Dedifferentiated amniotic fluid mesenchymal stem cell (primary cell): ENCODE measurements around the gene TLE4.
A peak's percentile ranks its signal among the peaks of the same experiment; 100 is the strongest.

ENCODE experiments used
- DNase-seq: peaks from one replicate; pipeline ENCODE4 v3.0.0-alpha.2; 2016; ENCODE audit errors: extremely low spot score

TLE4 gene

DNA sequence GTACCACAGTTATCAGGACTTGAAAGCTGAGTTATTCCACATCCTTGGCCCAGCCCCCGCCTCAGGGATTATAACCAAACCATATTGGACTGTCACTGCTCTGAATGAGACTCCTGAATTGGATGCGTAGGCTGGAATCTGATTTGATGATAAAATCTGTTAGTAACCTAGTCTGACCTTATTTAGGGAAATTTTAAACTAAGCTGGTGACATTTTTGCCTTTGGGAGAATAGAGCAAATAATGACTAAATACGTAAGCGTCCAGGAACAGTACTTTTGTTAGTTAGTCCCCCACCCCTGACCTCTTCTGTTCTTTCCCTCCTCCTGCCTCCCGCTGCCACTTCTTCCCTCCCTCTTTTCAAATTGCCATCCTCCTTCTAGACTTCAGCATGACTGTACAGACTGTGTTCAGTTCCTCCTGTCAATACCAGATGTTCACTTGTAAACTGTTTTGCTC is 92.6 kb downstream of the TLE4 start:
- DNase-seq = no peak

DNA sequence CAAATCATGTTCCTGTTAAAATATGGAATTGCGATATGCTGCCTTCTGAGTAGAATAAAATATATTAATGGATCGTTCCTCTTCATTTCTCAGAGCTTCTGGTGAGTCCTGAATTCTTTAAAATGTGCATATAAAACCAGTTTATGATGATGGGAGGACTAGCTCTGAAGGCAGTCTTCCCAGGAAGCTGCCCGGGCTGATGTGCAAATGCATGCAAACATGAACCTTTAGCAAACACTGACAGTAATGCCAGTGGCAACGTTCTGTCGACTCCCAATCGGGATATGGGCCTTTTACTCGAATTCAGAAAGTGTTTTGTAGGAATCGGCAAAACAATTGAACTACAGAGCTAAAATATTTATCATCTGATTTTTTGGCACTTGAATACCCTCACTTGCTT is 93.6 kb downstream of the TLE4 start:
- no peak for DNase-seq

DNA sequence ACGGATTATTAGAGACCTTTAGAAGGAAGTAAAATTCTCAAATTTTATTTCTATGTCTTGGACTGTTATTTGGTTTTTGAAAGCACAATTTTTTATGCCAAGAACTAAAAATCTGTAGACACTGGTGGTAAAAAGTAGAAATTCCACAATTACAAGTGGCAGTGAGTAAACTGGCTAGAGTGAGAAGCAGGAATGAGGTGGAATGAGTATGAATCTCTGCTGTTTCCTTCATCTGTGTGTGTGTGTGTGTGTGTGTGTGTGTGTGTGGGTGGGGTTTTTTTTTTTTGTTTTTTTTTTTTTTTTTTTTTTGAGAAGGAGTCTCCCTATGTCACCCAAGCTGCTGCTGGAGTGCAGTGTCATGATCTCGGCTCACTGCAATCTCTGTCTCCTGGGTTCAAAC is 94.2 kb downstream of the TLE4 start:
- no peak for DNase-seq

DNA sequence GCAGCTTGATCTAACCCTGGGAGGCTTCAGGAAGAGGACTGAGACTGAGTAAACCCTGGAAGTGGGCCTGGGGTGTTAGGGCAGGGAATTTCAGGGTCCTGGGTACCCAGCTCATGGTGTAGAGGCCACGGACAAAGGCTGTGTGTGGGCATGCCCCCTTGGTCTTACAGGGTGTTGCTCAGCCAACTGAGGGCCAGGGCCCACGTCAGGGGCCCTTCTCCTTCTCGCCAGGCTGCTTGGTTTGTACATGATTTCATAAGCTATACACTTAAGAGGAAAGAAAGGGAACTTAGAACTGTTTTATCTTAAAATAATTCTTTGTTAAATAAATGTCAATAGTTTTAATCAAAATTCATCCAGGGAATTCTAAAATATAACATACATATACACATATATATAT is 95.4 kb downstream of the TLE4 start:
- DNase-seq = no peak

DNA sequence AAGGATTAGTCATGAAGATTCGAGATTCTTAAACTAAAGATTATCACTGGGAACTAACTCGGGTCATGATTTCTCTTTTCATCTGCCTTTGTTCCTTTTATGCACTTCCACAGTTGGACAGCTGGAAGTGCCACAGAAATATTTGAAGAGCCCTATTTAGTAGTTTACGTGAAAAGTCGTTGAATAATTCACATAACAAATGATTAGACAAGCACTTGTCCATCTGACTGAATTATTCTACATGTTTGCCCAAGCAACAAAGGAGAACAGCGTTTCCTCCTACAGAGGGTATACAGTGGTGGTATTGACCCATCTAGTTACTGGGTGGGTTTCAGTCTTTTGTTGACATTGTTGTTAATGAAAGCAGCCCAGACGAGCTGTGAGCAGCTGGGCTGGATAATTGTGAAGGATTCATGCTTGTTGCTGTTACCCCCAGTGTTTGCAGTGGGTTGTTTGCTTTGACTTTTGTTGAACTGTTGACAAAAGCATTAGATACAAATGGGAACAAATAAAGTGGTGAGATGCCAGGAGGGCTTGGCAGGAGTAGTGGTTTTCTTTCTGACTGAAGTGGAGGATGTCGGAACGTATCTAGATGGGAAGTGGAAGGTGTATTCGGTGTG is 96.2 kb downstream of the TLE4 start:
- no peak for DNase-seq

DNA sequence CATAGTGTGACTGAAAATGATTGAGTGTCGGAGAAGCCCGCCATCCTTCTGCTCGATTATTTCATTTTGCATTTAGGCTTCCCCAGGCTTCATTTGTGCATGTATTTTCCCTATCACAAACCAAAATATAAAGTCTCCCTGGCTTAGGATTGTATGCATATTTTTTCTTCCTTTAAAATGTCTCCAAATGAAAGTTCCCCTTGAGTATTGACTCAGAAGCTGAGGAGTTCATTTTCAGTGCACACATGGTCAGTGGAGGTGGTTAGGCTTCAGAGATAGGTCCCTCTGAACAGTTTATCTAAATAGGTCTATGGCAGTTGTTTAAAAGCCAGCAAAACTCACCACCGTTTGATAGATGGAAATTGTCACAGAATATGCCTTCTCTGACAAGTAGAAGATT is 97.2 kb downstream of the TLE4 start:
- DNase-seq = no peak

DNA sequence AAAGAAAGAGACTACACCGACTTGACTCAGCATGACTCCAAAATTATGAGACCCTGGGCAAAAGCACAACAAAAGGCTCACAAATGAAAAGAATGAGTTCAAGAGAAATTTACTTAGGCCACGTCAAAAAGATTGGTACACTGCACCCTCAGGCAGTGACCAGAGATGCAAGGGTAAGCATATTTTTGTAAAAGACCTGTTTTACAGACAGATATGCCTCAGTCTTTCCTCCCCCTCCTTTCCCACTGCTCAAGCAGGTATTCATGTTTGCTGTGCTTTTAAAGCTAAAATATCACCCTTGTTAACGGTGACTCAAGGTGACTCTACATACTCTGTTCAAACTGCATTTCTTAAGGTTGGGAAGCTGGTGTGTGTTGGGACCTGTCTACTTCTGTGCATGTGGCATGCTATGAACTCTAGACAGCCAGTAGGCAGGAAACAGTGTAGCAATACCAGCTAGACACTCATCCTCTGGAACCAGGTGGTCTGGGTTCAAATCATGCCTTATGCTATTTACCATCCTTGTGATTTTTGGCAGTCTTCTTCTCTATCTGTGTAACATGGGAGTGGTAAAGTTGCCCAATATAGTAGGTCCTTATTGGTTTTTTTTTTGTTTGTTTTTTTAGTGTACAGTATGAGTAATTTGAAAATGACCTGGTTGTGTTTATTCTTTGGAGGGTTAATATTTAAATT is 98.7 kb downstream of the TLE4 start:
- no peak for DNase-seq

DNA sequence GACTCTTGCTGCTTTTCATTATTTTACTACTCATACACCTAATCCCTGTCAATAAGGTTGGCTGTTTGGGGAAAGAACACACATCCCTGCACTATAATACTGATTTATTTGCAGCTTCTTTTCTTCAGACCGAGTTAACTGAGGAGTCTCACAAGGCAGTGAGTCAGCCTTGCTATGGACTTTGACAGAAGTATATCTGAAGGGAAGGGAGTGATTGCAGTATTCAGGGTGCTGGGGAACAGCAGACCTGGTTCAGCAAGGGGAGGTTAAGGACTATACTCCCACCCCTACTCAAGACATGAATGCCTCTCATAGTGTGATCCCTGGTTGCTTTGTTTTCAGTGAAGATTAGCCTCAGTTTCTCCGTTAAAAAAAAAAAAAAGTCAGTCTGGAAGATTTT is 99.8 kb downstream of the TLE4 start:
- DNase-seq = no peak

DNA sequence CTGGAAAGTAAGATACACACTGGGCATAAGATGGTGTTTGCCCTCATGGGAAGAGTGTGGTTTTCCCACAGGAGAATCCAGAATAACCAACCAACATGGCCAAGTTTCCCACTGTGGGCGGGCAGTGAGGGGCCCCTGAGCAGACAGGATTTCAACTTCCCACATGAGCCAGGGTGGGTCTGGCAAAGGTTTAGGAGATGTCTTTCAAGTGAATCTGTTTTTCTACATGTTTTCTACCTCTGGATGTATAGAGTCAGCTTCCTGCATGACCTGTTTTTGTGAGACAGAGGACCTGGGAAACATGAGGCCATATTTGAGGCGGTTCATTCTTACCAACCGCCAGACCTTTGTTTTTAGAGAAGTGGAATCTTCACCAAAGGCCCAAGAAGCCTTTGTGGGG is 100.5 kb downstream of the TLE4 start:
- DNase-seq = no peak

DNA sequence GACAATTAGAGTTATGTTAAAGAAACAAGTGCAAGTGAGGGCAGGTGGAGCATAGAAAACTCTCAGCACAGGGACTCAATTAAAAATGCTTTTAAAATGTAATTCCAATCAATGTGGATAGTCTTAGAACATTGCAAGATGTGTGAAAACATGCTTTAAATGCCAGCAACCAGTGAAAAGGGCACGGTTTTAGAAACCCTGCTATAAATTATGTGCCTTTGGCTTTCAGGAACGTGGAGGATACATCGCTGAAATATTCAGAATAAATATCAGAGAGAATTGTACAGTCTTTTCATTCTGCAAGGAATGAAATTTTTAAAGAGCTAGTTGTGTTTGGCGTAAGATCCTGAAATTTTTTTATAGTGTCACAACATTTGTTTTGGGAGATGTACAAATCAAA is 101.1 kb downstream of the TLE4 start:
- no peak for DNase-seq

DNA sequence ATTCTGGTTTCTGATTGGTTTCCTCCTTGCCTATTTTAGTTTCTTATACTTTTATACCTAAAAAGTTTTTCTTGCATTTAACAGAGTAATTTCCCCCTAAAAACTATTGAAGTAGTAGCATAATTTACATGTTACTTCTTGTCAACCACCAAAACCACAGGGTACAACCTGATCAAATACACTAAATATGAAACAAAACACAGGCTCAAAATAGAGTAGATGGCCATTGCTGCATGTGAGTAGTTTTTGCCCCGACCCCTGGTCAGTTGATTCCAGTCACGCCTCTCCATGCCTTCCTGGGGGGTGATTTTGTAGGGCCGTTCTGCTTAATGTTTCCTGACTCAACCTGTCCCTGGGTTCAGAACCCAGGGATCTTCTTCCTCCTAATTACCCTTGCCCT is 101.8 kb downstream of the TLE4 start:
- no peak for DNase-seq

DNA sequence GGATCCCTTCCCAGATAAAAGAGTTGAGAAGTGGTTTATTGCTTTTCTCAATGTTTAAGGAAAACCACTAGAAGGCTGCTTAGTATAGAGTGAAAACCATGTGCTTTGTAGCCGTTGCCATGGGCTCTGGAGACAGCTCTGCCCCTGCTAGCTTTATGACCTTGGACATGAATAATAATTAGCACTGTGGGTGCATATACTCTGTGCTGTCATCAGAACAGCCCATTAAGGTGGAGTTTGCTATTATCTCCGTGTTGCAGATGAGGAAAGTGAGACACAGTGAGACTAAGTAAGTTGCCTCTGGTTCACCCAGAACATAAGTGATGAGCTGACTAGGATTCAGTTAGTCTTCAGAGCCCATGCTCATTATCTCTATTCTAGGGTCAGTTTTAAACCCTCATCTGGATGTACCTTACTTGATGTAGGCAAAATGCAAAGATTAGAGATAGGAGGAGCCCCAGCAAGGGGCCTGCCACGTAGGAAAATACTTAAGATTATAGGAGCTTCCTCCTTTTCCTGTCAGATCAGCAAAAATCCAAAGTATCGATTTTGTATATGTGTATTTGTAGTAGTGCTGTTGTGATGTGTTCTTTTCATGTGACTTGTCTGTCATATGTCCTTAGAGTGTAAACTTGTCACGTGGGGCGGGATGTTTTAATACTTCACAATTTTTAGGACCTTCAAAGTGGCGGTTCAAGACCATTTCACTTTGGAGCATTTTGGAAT is 102.5 kb downstream of the TLE4 start:
- no peak for DNase-seq

DNA sequence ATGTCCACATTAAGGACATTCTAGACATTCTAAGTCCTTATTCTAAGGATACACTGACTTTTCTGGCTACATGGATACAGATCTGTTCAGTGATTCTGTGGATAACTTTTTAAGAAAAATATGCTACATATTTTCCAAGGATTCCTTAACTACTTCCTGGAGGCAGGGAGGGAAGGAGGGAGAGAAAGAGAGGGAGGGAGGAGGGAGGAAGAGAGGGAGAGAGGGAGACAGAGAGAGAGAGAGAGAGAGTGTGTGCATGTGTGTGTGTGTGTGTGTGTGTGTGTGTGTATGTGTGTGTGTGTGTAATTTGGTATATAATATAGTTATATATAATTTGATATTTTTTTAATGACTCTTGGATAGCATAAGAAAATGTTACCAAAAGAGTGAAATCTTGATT is 109.8 kb downstream of the TLE4 start:
- DNase-seq = no peak

DNA sequence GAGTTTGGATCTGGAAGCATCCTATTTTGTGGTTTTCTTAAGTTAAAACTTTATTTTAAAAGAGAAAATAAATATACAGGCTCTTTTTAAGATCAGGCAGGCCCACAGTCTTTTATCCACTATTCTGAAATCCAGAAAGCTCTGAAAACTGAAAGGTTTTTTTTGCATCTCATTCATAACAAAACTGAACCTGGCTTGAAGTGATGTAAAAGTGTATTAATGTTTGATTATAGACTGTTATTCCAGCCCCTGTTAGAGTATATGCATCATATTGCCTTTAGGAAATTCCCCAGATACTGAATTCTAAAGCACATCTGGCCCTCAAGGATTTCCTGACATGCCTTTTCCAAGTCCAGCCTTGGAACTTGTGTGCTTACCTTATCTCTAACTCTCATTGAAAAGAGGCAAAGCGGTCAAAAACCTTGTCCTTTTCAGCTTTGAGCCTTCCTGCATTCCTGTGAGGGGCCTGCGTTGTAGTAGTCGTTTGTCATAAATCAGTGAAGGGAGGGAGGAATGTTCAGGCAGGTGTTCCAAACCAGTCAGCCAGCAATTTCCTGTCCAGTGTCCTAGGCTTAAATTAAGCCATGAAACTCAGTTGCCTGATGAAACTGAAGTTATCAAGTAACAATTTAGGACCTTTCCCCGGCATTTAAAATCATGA is 110.4 kb downstream of the TLE4 start:
- no peak for DNase-seq

DNA sequence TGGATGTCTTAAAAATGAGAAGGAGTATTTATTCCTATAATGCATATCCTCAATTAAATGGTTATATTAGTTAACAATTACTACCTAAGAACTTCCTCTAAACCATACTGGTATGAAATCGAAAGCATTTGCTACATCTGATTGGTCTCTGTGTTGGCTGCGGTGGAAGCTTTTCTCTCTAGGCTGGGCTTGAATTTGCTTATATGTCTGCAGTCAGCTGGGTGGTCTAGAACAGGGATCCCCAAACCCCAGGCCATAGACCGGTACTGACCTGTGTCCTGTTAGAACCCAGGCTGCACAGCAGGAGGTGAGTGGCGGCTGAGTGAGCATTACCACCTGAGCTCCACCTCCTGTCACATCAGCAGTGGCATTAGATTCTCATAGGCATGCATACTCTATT is 112.3 kb downstream of the TLE4 start:
- DNase-seq = no peak

DNA sequence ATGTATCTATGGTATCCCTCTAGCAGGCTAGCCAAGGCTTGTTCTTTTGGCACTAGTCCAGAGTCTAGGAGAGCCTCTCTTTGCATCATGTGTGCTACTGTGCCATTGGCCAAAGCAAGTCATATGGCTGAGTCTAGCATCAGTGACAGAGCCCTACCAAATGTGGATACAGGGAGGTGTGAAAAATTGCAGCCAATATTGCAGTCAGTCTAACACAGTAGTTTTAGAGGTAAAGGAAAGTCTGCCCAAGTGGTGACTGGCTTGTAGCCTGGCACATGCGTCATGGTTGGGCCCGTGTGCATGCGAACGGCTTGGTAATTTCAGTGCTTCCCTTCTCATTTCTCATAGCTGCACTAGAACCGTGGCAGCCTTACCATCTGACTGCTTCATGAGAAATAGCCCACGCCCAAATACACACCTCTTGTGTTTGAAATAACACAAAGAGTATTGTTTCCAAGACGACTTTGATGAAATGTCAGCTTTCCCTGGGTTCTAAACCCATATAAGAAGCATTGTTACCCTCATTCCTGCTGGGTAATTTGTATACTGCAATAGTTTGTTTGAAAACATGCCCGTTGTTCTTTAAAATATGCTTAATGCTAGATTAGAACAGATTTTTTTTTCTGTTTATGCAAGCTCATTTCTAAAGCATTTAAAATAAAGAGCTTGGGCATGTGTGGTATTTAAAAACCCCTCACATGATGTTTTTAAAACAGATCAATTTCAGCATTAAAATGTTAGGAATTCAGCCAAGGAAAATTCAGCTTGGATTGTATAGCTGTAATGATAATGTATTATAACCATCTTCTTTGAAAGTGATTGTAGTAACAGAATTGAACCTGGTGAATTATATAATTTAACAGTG is 113.2 kb downstream of the TLE4 start:
- DNase-seq = peak; percentile 67

DNA sequence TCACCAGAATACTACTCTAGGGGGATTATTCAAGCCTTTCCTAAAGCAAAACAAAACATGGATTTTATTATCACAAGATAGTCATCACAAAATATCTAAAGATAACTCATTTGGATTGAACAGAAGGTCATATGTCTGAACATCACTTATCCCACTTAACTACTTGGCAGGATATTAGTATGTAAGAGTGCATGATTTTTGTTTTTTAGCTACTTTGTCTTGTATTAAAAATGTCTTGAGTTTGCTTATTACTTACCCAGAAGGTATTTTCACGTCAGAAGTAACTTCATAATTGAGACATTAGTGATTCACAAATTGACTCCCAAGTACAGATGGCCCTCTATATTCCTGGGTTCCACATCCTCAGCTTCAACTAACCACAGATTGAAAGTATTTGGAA is 113.8 kb downstream of the TLE4 start:
- DNase-seq = peak; percentile 40

DNA sequence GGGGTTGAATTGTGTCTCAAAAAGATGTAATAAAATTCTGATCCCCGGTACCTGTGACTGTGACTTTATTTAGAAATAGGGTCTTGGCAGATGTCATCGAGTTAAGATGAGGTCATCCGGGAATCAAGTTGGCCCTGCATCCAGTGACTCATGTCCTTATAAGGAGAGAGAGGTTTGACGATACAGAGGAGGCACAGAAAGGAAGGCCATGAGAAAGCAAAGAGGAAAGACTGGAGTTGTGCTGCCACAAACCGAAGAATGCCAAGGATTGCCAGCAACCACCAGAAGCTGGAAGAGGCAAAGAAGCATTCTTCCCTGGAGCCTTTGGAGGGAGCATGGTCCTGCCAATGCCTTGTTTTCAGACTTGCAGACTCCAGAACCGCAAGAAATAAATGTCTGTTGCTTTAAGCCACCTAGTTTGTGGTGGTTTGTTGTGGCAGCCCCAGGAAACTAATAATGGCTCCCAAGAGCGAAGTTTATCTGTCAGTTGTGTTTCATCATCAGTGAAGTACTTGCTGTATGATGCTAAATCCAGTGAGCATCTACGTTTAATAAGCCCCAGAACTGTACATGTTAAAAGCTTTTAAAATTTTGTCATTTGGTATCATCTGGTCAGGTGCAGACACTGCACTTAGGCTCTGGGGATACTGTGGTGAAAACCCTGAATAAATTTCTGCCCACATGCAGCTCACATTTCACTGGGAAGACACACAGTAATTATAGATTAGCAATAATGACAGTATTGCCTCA is 114.8 kb downstream of the TLE4 start:
- DNase-seq = peak; percentile 38

DNA sequence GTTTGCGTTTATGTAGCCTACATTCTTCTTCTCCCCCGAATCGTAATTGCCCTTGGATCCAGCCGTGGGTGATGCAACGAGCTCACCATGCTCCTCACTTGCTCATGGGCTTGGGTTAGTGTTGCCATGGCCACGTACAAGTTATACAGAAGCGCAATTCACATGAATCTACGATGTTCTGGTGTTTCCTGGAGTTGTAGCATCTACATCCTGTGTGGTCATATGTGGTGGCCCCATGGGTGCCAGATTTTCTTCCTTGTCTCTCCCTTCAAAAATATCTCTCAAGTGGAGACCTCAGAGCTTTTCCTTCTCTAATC is 115.3 kb downstream of the TLE4 start:
- no peak for DNase-seq

DNA sequence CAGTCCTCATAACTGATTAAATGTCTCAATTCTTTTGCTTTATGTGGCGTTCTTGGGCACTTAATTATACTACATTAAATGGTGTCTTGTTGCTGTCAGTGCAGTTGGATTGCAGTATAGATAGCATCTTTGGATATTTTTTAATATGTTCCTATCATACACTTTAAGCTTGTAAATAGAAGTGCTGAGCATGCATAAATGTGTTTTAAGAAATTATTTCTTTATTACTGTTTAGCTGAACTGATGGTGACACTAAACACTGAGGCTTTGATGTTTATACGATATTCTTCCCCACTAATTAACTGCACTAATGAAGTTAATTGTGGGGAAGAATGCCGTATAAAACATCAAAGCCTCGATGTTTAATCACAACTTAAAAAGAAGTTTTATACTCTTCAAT is 116.6 kb downstream of the TLE4 start:
- DNase-seq = no peak

DNA sequence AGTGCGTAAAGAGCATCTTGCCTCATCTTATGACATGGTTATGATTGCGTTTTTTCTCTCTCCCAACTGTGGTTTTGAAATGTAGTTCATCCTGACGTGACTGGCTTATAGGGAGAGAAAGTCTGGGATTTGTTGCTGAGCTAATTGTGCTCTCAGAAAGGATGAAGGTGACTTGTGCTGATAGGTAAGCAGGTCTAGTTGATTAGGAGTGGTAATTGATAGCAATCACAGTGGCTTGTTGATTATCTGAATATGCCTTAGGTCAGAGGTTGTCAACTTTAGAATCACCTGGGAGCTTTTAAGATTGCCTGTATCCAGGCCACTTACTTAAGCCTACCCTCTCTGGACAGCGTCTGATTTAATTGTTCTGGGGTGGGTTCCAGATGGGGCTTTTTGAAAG is 117.8 kb downstream of the TLE4 start:
- no peak for DNase-seq
